Heart right ventricle (tissue), 16 donors: ENCODE measurements around the gene MYO5B. TPM values are rescaled to one million over a fixed set of nuclear protein-coding genes. Genes with fewer than 3 reads are reported as not detected.

Experiments
- ATAC-seq, 8 donors: fragments of 200-7000 bp; cut with Tn5 transposase; one replicate each; pipeline ENCODE4 v1.9.1; 2020; ENCODE audit warnings: mild to moderate bottlenecking in 8 of 8, moderate library complexity in 8 of 8, moderate number of reproducible peaks in 1 of 8
- DNase-seq, 2 donors: peaks; one replicate each; pipeline ENCODE4 v3.0.0-alpha.2; 2020
- H3K27ac ChIP-seq, 10 donors: fragments of 200-600 bp; sonication (generic) in 2 of 10; one replicate each; pipeline versions ENCODE4 v1.5.0 to v1.8.0; 2020 to 2022; ENCODE audit warnings: mild to moderate bottlenecking in 3 of 10
- H3K27me3 ChIP-seq, 7 donors: fragments of 200-600 bp; one replicate each; pipeline ENCODE4 v1.8.0; 2021 to 2022; ENCODE audit warnings: mild to moderate bottlenecking in 2 of 7
- H3K36me3 ChIP-seq, 9 donors: fragments of 200-600 bp; sonication (generic) in 1 of 9; one replicate each; pipeline versions ENCODE4 v1.5.0 to v1.8.0; 2020 to 2022; ENCODE audit warnings: mild to moderate bottlenecking in 2 of 9
- H3K4me1 ChIP-seq, 9 donors: fragments of 200-600 bp; sonication (generic) in 1 of 9; one replicate each; pipeline versions ENCODE4 v1.5.0 to v1.8.0; 2020 to 2022; ENCODE audit warnings: mild to moderate bottlenecking in 4 of 9
- H3K4me3 ChIP-seq, 10 donors: fragments of 200-600 bp; sonication (generic) in 2 of 10; one replicate each; pipeline versions ENCODE4 v1.5.0 to v1.8.0; 2020 to 2022; ENCODE audit warnings: mild to moderate bottlenecking in 7 of 10, moderate library complexity in 2 of 10
- H3K9me3 ChIP-seq, 11 donors: fragments of 200-600 bp in 10 of 11; sonication (generic) in 2 of 11; one replicate each; pipeline versions ENCODE4 v1.5.0 to v1.8.0; 2013 to 2022; ENCODE audit warnings: mild to moderate bottlenecking in 2 of 11, control low read depth in 1 of 11, moderate library complexity in 1 of 11
- CTCF ChIP-seq, 9 donors: fragments of 200-600 bp; sonication (generic) in 2 of 9; IDR thresholded peaks; one replicate each; pipeline versions ENCODE4 v1.5.0 to v1.8.0; 2021 to 2022; ENCODE audit warnings: antibody characterized with exemption in 9 of 9, mild to moderate bottlenecking in 5 of 9, moderate library complexity in 1 of 9
- WGBS, 2 donors: extraction: QIAGEN DNeasy Blood & Tissue Kit; methylation state at CpG; one replicate each; pipeline ENCODE4 v1.1.7; 2013; ENCODE audit warnings: inconsistent platforms in 1 of 2; 5-methylcytosine and 5-hydroxymethylcytosine counted together
- intact Hi-C, 10 donors: fragments of 100-400 bp; cut with DNase I; formaldehyde crosslinking; loops; one replicate each; pipeline versions ENCODE4 v1.11.1 to v1.14.2; 2022
- polyA plus RNA-seq, 2 donors: library from polyadenylated mRNA; stranded (reverse); fragments of 200-250 nt; gene quantifications; one replicate each; pipeline ENCODE4 v1.2.3, GENCODE V29; 2013
- total RNA-seq, 10 donors: library from RNA; stranded (reverse); fragmentation: NEBNext Ultra II Directional in 3 of 10; extraction: Animal tissue kit (Norgen Biotek cat#: 25700) in 3 of 10; gene quantifications; one replicate each; pipeline versions ENCODE4 v1.2.1 to v1.2.4, GENCODE V29; 2021 to 2023
- donor health status: Arrhythmogenic right ventricular cardiomyopathy.
- donor health status: ischemic (EF 13 %, LVEDD 7.1; RV severe dilation, severe dysfunction).
- donor health status: healthy with polysubstance abuse.
- donor health status: DM: no; HTN: yes; CAD: no.
- donor health status: DM: no; HTN: no; CAD: no.
- donor health status: ischemic (EF 25% LVEDD 6.9; RV normal size, moderate dysfunction).
- donor health status: ischemic (EF 25% LVEDD 5.7; RV mildly dilated, moderate dysfunction).
- donor health status: healthy.
- donor health status: DM: yes; HTN: yes; CAD: no.
- donor health status: Ischemic cardiomyopathy.
- donor health status: ischemic (EF 35%, LVEDD 5.7; RV mildly dilated, moderate dysfunction).
- donor health status: nonischemic (EF 11% LVEDD 7.7; RV severe dilation, severe dysfunction).
- donor health status: DM: yes; HTN: yes; CAD: no.
- donor health status: PGD.
- donor health status: ischemic (EF 29% LVEDD 5.4; RV normal size, mild dysfunction).
- donor health status: nonischemic (EF 23%, LVEDD 6.1; RV moderate dilation, normal function).

MYO5B gene
- total and polyA plus RNA-seq, 12 donors = 0.20 to 3.7 (median 0.93) TPM

- 83 to 85% methylated on average over 4 of the region's 4 CpGs for WGBS, 2 donors
- Histone ChIP-seq H3K4me3 (no peak overlapping the region), H3K36me3 (no peaks in the 10 kb centered on the region), H3K27ac (no peak overlapping the region), H3K4me1 (peaks cover 0 to 6% (median 0%) of the 10 kb centered on the region in 9 donors), H3K27me3 (peaks cover 0 to 9% (median 2%) of the 10 kb centered on the region in 7 donors), H3K9me3 (no peaks in the 10 kb centered on the region)
- intact Hi-C loops = loop anchor here in 1 of 10 donors (10.0 kb wide), 1 partner anchor 52 kb away; no protein-coding TSS in a partner anchor
- no peak for ATAC-seq
- TF ChIP-seq CTCF (IDR thresholded peaks at IDR 0.05) = no peak
- no peak for DNase-seq
Observed at GRCh38 chr18:49842656-49843055, 352.3 kb downstream of the MYO5B start.

- WGBS, 2 donors = 85% methylated on average over 12 of the region's 12 CpGs
- Histone ChIP-seq H3K27ac (no peak overlapping the region), H3K4me3 (no peak overlapping the region), H3K27me3 (peaks cover 0 to 9% (median 0%) of the 10 kb centered on the region in 7 donors), H3K9me3 (no peaks in the 10 kb centered on the region), H3K36me3 (no peaks in the 10 kb centered on the region), H3K4me1 (peaks cover 0 to 6% (median 0%) of the 10 kb centered on the region in 9 donors)
- ATAC-seq = no peak
- DNase-seq = no peak
- no peak for TF ChIP-seq CTCF (IDR thresholded peaks at IDR 0.05)
- intact Hi-C loops = loop anchor here in 1 of 10 donors (10.0 kb wide), 1 partner anchor 53 kb away; no protein-coding TSS in a partner anchor
Observed at GRCh38 chr18:49841236-49842217, 353.4 kb downstream of the MYO5B start.

- H3K27me3 ChIP-seq = no peaks in the 10 kb centered on the region
- H3K4me3 ChIP-seq = no peak overlapping the region
- H3K9me3 ChIP-seq = no peaks in the 10 kb centered on the region
- no peak for TF ChIP-seq CTCF (IDR thresholded peaks at IDR 0.05)
- no peaks in the 10 kb centered on the region for H3K4me1 ChIP-seq
- ATAC-seq (no peak), DNase-seq (no peak)
- intact Hi-C loops = no loop called here
- H3K27ac ChIP-seq = no peak overlapping the region
- H3K36me3 ChIP-seq = no peaks in the 10 kb centered on the region
- 91 to 92% methylated on average over 8 of the region's 8 CpGs for WGBS, 2 donors
Observed at GRCh38 chr18:49839012-49839411, 355.9 kb downstream of the MYO5B start.

- Histone ChIP-seq H3K9me3 (no peaks in the 10 kb centered on the region), H3K4me3 (no peak overlapping the region), H3K27ac (no peak overlapping the region), H3K4me1 (no peaks in the 10 kb centered on the region), H3K36me3 (no peaks in the 10 kb centered on the region), H3K27me3 (no peaks in the 10 kb centered on the region)
- 95 to 97% methylated on average over 4 of the region's 4 CpGs for WGBS, 2 donors
- DNase-seq (no peak), ATAC-seq (no peak)
- intact Hi-C loops = no loop called here
- TF ChIP-seq CTCF (IDR thresholded peaks at IDR 0.05) = no peak
Observed at GRCh38 chr18:49838381-49838780, 356.6 kb downstream of the MYO5B start.
